HG03521 (cell line): ENCODE measurements around the gene HSPA4L.

ENCODE experiments used
- ATAC-seq: cut with Tn5 transposase; IDR thresholded peaks from one replicate; pipeline ENCODE4 v1.9.1; 2021; ENCODE audit warnings: mild to moderate bottlenecking, moderate library complexity; ENCODE audit not compliant: unreplicated experiment

HSPA4L gene

GRCh38 chr4:127783026-127783769 lies 1.1 kb downstream of the HSPA4L start:
- peak; percentile 4 for ATAC-seq

GRCh38 chr4:127783955-127784770 lies 2.0 kb downstream of the HSPA4L start:
- no peak for ATAC-seq

- no peak for ATAC-seq
Measured at GRCh38 chr4:127788517-127788916, 6.4 kb downstream of the HSPA4L start.

GRCh38 chr4:127791391-127791790 lies 9.3 kb downstream of the HSPA4L start:
- no peak for ATAC-seq

GRCh38 chr4:127793528-127793927 lies 11.4 kb downstream of the HSPA4L start:
- no peak for ATAC-seq

GRCh38 chr4:127799711-127800110 lies 17.6 kb downstream of the HSPA4L start:
- ATAC-seq, result no peak

GRCh38 chr4:127809173-127809800 lies 27.2 kb downstream of the HSPA4L start:
- ATAC-seq, result no peak

GRCh38 chr4:127810551-127810950 lies 28.4 kb downstream of the HSPA4L start:
- no peak for ATAC-seq

- no peak for ATAC-seq
Measured at GRCh38 chr4:127822430-127822829, 40.3 kb downstream of the HSPA4L start.

- ATAC-seq, result no peak
Measured at GRCh38 chr4:127828121-127828520, 46.0 kb downstream of the HSPA4L start.

GRCh38 chr4:127829014-127829413 lies 46.9 kb downstream of the HSPA4L start:
- ATAC-seq, result no peak

- ATAC-seq, result peak; percentile 59
Measured at GRCh38 chr4:127832585-127832984, 50.5 kb downstream of the HSPA4L start.

- no peak for ATAC-seq
Measured at GRCh38 chr4:127843704-127844600, 61.8 kb downstream of the HSPA4L start.

GRCh38 chr4:127844601-127845116 lies 62.5 kb downstream of the HSPA4L start:
- no peak for ATAC-seq

- no peak for ATAC-seq
Measured at GRCh38 chr4:127846061-127846460, 63.9 kb downstream of the HSPA4L start.

- no peak for ATAC-seq
Measured at GRCh38 chr4:127846765-127847164, 64.6 kb downstream of the HSPA4L start.

- ATAC-seq, result no peak
Measured at GRCh38 chr4:127849505-127850234, 67.5 kb downstream of the HSPA4L start.

- ATAC-seq, result no peak
Measured at GRCh38 chr4:127852661-127853060, 70.5 kb downstream of the HSPA4L start.

- ATAC-seq, result no peak
Measured at GRCh38 chr4:127856196-127856812, 74.2 kb downstream of the HSPA4L start.
